ENCODE data around the gene CNN3.

DNA sequence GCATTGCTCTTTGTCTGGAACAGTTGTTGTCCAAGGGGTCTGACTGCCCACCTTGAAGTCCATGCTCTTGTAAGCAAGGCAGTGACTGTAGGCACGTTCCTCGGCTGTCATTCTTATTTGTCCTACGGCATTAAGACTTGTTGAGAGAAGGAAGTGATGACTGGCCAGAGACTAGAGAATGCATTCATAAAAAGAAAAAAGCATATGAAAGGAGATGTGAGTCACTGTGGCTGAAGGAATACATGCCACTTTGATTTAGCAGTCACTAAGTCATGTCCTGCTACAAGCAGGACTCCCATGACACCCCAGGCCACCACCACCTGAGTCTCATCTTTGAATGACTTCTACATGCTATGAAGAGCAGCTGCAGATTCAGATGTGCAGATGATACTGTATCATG is 50.5 kb downstream of the CNN3 start:
- TF ChIP-seq POLR2AphosphoS5 (IDR thresholded peaks at IDR 0.05) (no peak), POLR2A (IDR thresholded peaks at IDR 0.05) (no peak)
- TF ChIP-seq, protein P1, sequence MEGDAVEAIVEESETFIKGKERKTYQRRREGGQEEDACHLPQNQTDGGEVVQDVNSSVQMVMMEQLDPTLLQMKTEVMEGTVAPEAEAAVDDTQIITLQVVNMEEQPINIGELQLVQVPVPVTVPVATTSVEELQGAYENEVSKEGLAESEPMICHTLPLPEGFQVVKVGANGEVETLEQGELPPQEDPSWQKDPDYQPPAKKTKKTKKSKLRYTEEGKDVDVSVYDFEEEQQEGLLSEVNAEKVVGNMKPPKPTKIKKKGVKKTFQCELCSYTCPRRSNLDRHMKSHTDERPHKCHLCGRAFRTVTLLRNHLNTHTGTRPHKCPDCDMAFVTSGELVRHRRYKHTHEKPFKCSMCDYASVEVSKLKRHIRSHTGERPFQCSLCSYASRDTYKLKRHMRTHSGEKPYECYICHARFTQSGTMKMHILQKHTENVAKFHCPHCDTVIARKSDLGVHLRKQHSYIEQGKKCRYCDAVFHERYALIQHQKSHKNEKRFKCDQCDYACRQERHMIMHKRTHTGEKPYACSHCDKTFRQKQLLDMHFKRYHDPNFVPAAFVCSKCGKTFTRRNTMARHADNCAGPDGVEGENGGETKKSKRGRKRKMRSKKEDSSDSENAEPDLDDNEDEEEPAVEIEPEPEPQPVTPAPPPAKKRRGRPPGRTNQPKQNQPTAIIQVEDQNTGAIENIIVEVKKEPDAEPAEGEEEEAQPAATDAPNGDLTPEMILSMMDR (IDR thresholded peaks at IDR 0.05), result no peak

Measured in breast epithelium (tissue), 3 donors.